Retina (tissue), 1 donor: Measurements from ENCODE around the gene DEFB126.
A peak's percentile ranks its signal among the peaks of the same experiment; 100 is the strongest.
"Not testable (repeated sequence)": the region's sequence is repeated elsewhere in the genome, so short reads cannot be mapped to it uniquely, and the experiment has no call there.

Experiments
- DNase-seq: peaks from one replicate; pipeline ENCODE4 v3.0.0-alpha.2; 2016

The DEFB126 gene, protein sequence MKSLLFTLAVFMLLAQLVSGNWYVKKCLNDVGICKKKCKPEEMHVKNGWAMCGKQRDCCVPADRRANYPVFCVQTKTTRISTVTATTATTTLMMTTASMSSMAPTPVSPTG

DNA sequence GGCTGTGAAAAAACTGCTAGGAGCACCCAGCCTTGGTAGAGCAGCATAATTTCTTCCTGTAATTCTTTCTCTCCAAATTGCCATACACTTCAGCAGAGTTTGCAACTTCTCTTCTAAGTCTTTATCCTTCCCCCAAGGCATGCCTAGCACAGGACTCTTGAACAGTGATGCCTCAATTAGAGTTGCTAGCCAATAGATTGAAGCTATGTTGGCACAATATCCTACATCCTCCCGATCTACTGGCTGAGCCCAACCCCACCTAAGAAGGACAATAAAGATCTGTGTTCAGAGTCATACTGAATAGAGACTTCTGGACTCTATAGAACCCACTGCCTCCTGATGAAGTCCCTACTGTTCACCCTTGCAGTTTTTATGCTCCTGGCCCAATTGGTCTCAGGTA is at the start of gene DEFB126:
Gene DEFB126, plus strand, starts transcription at position 301 of the 400 bp plus-strand sequence. Its CDS starts 39 bp downstream, at position 340.
- DNase-seq: no peak

DNA sequence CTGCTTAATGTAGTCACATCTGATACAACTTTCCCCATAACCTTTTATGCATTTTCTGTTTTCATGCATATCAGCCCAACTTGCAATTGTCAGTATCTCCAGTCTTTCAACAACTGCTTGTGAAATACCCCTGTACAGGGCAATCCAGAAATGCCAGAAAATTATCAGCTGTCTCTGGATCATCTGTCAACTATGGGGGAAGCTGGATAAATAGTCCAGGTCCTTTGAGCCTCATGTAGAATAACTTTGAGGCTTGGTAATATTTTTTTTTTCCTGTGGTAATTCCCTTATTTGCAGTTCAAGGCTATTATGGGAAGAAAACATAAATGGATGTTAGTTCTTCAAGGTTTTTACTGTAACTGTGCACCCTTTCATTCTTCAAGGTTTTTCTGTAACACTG is 48.7 kb upstream of the DEFB126 start:
- DNase-seq: no peak

DNA sequence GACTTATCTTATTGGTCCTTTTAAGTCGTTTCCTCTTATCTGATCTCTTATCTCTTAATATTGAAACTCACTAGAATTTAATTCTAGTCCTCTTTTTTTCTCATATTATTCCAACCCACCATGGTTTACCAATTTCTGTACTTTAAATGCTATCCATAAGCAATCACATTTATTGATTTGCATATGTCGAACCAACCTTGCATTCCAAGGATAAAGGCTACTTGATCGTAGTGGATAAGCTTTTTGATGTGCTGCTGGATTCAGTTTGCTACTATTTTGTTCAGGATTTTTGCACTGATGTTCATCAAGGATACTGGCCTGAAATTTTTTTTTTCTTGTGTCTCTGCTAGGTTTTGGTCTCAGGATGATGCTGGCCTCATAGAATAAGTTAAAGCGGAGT is 47.2 kb upstream of the DEFB126 start:
- no peak for DNase-seq

DNA sequence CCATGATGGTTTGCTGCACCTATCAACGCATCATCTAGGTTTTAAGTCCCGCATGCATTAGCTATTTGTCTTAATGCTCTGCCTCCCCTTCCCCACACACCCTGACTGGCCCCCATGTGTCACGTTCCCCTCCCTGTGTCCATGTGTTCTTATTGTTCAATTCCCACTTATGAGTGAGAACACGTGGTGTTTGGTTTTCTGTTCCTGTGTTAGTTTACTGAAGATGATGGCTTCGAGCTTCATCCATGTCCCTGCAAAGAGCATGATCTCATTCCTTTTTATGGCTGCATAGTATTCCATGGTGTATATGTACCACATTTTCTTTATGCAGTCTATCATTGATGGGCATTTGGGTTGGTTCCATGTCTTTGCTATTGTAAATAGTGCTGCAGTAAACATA is 44.7 kb upstream of the DEFB126 start:
- DNase-seq: not testable (repeated sequence)

DNA sequence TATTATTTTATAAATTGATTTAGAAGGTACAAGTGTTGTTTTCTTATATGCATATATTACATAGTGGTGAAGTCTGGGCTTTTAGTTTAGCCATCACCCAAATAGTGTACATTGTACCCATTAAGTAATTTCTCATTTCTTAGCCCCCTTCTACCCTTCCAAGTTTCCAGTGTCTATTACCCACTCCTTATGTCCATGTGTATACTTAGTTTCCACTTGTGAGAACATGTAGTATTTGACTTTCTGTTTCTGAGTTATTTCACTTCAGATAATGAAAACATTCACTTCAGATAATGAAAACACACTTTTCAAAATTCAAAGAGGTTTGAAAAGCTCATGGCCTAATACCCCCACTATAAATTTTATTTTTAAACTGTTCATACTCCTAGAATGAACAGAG is 40.4 kb upstream of the DEFB126 start:
- DNase-seq: no peak

DNA sequence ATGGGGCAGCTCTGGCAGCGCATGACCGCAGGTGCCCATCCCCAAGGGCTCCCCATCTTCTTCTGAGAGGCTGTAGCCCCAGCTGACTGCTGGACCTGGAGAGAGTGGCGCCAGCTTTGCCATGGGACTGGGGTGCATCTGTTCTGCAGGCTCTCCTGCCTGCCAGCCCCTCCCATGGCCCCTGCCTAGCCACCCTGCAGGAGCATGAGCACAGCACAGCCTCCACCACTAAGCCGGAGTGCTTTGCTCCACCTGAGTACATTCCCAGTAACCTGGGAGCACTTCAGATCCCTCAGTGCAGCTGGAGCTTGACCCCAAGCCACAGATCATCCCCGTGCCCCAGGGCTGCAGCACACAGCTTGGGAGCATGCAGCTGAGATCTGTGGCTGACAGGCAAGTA is 38.9 kb upstream of the DEFB126 start:
- no peak for DNase-seq

DNA sequence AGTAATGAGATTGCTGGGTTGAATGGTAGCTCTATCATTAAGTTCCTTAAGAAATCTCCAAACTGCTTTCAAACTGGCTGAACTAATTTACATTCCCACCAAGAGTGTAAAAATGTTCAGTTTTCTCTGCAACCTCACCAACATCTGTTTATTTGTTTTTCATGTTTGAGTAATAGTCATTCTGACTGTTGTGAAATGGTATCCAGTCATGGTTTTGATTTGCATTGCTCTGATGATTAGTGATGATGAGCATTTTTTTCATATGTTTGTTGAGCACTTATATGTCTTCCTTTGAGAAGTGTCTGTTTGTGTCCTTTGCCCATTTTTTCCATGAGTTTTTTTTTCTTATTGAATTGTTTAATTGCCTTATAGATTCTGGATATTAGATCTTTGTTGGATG is 30.0 kb upstream of the DEFB126 start:
- no peak for DNase-seq

DNA sequence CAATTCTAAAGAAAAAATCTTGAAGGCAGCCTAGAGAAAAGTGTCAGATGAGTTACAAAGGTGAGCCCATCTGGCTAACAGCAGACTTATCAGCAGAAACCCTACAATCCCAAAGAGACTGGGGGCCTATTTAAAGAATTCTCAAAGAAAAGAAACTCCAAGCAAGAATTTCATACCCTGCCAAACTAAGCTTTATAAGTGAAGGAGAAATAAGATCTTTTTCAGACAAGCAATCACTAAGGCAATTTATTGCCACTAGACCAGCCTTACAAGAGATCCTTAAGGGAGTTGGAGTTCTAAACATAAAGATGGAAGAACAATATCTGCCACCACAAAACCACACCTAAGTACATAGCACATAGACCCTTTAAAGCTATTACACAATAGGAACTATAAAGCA is 24.9 kb upstream of the DEFB126 start:
- DNase-seq: no peak

DNA sequence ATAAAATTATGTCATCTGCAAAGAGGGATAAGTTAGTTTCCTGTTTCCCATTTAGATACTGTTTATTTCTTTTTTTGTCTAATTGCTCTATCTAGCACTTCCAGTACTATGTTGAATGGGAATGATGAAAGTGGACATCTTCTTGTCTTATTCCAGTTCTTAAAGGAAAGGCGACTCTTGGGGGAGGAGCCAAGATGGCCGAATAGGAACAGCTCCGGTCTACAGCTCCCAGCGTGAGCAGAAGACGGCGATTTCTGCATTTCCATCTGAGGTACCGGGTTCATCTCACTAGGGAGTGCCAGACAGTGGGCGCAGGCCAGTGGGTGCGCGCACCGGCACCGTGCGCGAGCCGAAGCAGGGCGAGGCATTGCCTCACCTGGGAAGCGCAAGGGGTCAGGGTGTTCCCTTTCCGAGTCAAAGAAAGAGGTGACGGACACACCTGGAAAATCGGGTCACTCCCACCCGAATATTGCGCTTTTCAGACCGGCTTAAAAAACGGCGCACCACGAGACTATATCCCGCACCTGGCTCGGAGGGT is 12.5 kb upstream of the DEFB126 start:
- not testable (repeated sequence) for DNase-seq

DNA sequence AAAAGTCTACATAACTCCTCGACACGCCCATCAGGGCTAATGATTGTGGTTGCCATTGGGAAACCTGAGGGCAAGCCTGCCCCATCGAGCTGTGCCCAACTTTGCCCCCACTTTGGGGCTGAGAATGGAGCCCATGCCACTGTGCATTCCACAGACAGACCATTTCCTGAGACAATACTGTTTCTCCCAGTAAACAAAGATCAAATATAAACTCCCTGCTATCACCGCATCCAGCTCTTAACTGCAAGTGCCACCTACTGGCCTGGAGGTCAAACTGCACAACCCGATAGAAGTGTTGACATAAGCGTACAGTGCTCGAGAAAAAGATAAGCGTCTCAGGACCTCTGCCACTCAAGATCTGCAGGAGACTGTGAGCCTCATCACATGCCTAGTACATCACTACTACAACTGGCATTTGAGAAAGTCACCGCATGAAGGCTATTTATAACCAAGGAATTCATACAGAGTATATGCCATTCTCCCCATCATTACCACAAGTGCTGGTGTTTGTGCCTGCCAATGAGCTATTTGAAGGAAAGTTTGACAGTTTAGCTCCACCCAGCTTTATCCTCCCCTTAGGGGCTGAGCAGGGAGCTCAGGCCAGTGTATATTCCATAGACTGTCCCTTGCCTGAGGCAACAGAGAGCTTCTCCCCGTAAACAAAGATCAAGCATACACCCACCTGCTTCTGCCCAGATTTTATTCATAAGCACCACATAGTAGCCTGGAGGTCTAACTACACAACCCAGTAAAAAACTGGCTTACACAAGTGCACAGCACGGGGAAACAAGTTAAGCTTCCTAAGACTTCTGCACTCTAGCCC is 4.5 kb upstream of the DEFB126 start:
- no peak for DNase-seq

DNA sequence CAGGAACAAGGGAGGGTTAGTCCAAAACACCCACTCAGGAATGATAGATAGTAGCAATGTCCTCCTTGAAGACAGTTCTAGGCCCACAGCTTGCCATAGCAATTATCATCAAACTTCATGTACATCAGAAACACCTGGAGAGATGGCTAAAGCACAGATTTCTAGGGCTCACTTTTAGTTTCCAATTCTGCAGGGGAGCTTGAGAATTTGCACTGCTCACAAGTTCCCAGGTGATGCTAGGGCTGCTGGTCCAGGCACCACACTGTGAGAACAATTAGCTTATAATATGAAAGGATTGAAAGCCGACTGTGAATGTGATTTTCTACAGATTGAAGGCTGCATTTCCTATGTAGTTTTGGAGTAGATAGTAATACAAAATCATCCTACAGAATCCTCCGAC is 3.5 kb downstream of the DEFB126 start:
- DNase-seq: no peak

DNA sequence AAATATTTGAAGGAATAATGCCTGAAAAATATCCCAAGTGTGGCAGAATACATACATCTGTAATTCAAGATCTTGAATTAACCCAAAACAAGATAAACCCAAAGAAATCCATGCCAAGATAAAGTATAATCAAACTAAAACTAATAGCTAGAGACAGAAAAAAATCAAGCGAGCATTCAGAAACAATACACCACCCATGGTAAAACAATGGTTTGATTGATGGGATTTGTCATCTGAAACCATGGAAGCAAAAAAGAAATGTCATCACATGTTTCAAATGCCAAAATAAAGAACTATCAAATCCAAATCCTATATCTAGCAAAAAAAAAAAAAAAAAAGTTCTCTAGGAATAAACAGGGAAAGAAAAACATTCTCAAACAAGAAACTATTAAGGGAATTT is 9.7 kb downstream of the DEFB126 start:
- DNase-seq: peak; percentile 63

DNA sequence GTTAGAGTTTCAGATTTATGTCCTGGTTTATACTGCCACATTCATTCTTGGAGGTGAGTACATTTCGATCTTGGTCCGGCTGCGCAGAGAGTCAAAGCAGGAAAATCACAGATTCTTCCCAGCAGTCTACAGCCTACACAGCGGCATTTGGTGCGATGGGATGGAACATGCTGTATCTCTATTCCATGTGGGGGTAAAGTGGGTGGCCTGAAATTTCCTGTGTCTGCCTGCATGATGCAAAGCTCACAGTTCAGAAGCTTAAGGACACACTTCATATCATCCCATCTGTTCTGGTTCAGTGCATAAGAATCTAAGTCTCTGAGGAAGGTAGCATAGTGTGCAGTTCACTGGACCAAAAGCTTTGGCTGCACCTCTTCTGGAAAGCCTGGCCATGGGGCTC is 14.8 kb downstream of the DEFB126 start, which contains the start of gene DEFB127:
Gene DEFB127, plus strand, starts transcription at position 301 of the 400 bp plus-strand sequence. Its CDS starts 91 bp downstream, at position 392.
- no peak for DNase-seq

DNA sequence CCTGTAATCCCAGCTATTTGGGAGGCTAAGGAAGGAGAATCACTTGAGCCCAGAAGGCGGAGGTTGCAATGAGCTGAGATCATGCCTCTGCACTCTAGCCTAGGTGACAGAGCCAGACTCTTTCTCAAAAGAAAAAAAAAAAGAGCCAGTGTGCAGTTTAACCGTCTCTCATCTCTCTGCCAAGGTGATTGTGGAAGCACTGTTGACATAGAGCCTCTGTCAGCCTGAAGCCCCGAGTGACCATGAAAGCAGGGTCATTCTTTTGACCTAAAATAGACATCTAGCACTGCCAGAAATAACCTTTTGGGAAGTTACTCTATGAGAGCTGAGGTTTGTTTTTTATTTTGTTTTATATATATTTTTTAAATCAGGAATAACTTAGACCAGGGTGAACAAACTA is 22.2 kb downstream of the DEFB126 start:
- DNase-seq: no peak

DNA sequence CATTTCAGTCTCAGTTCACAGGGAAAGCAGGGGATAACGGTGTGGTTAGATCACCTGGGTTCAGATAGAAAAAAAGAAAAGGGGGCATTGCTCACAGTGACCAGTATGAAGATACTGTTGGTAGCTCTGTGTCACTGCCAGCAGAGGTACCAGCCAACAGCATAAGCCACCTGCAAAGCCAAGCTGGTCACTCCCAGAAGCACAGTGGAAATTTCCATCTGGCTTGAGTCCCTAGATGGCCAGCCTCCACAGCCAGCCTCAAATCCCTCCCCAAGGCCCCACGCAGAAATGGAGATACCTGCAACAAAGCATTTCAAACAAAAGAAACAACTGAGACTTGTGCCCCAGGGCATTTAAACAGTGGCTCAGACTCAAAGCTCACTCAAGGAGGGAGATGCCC is 26.5 kb downstream of the DEFB126 start:
- DNase-seq: no peak

DNA sequence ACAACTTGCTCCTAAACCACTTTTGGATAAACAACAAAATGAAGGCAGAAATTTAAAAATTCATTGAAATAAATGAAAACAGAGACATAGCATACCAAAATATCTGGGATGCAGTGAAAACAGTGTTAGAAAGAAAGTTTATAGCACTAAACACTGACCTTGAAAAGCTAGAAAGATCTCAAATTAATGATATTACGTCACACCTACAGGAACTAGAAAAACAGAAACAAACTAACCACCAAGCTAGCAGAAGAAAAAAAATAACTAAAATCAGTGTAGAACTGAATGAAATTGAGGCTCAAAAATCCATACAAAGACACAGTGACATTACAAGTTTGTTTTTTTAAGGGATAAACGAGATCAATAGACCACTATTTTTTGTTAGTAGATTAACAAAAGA is 41.9 kb downstream of the DEFB126 start:
- DNase-seq: no peak

DNA sequence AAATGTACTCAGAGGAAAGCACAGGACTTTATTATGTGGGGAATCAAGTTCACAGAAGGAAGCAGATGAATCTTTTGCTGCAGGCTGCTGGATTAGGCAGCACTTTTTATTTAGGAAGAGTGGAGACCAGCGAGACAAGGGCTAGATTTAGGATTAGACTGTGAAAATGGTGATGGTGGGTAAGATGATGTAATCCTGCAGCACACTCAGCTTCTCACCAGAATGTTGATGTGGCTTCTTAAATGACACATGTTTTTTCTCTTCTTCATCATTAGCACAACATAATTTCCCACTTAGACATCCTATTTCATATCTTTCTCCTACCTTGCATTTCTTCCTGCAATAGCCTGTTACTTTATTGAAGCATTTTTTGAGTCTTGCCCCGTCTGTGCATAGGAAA is 45.3 kb downstream of the DEFB126 start:
- no peak for DNase-seq

DNA sequence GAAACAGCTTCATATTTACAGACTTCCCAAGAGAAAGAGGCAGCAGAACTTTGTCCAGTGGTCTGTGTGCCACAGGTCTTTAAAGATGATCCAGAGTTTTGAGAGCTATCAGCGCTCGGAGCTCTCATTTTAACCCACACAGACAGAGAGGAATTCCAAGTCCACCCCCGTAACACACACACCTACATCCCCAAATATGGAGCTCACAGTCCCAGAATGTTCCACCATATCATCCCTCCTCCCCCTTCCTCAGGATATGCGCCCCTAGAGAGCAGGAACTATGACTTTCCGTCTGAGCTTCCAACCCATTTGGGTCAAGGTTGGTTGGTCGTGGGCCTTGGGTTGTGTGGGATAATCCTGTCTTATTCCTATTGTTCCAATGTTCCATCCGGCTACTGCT is 47.2 kb downstream of the DEFB126 start, which contains the start of gene DEFB128:
Gene DEFB128, minus strand, starts transcription at position 101 of the 400 bp plus-strand sequence. Its CDS starts 88 bp downstream, at position 13.
- DNase-seq: no peak
